A549 (cell line): Measurements from ENCODE around the gene FBXO3. TPM values are rescaled to one million over a fixed set of nuclear protein-coding genes. Genes with fewer than 3 reads are reported as not detected.
A peak's percentile ranks its signal among the peaks of the same experiment; 100 is the strongest.

Experiments used
- ATAC-seq, 2 experiments: fragments of 200-7000 bp in 1 of 2; fragments of >200 bp in 1 of 2; cut with Nextera tagmentation in 1 of 2; cut with Tn5 transposase in 1 of 2; 3 replicates each; pipeline versions ENCODE4 v1.8.0 to v1.9.1; 2018 to 2020; ENCODE audit warnings: mild to moderate bottlenecking in 1 of 2, moderate library complexity in 1 of 2
- CTCF ChIA-PET: fragments of 300-600 bp; sonication (Branson Sonifier 250); formaldehyde crosslinking; extraction: SDS; loops from one replicate; lab custom pipeline; 2021; ENCODE audit warnings: antibody characterized with exemption, inconsistent platforms; lab: Yijun Ruan, JAX
- POLR2A ChIA-PET: fragments of 350-600 bp; formaldehyde crosslinking; extraction: SDS; loops from one replicate; lab custom pipeline; 2021; ENCODE audit warnings: antibody characterized with exemption, inconsistent platforms; lab: Yijun Ruan, JAX
- DNase-seq, 2 experiments: peaks; one replicate each; pipeline versions ENCODE4 v3.0.0 to v3.0.0-alpha.2; 2011 to 2016; ENCODE audit warnings: low read depth in 1 of 2, low spot score in 1 of 2
- FAIRE-seq: peaks from 2 replicates; lab custom pipeline; 2011; peaks lifted over from hg19 to GRCh38; lab: Jason Lieb, UNC
- H3K27ac ChIP-seq, 2 experiments: fragments of >200 bp; sonication (Bioruptor Twin); formaldehyde crosslinking; 3 replicates each; pipeline ENCODE4 v1.5.1; 2016 to 2017
- H3K4me1 ChIP-seq: fragments of >200 bp; sonication (Bioruptor Twin); formaldehyde crosslinking; 3 replicates; pipeline ENCODE4 v1.6.1; 2016
- H3K4me2 ChIP-seq: fragments of >200 bp; sonication (Bioruptor Twin); formaldehyde crosslinking; 3 replicates; pipeline ENCODE4 v1.6.1; 2016
- H3K4me3 ChIP-seq: fragments of >200 bp; sonication (Bioruptor Twin); formaldehyde crosslinking; 3 replicates; pipeline ENCODE4 v1.5.1; 2016
- H3K9me3 ChIP-seq: fragments of >200 bp; sonication (Bioruptor Twin); formaldehyde crosslinking; 3 replicates; pipeline ENCODE4 v1.6.1; 2016
- BHLHE40 ChIP-seq: IDR thresholded peaks from 2 replicates; pipeline ENCODE4 v1.6.1; 2012; ENCODE audit warnings: low read depth, low read length, inconsistent platforms
- CBX2 ChIP-seq: fragments of 200-600 bp; sonication (generic); IDR thresholded peaks from 2 replicates; pipeline ENCODE4 v1.6.1; 2016; ENCODE audit warnings: low read depth, mild to moderate bottlenecking, borderline replicate concordance
- CEBPB ChIP-seq, 2 experiments: fragments of >200 bp in 1 of 2; sonication (Bioruptor Twin) in 1 of 2; formaldehyde crosslinking in 1 of 2; IDR thresholded peaks; 2 replicates each; pipeline ENCODE4 v1.6.1; 2012 to 2016
- CHD2 ChIP-seq: fragments of 150-350 bp; IDR thresholded peaks from 2 replicates; pipeline ENCODE4 v1.6.1; 2014; ENCODE audit warnings: low read length; ENCODE audit not compliant: partially characterized antibody
- CHD4 ChIP-seq: fragments of 200-600 bp; sonication (generic); IDR thresholded peaks from 2 replicates; pipeline ENCODE4 v1.6.1; 2016; ENCODE audit warnings: antibody characterized with exemption, mild to moderate bottlenecking, borderline replicate concordance
- CTCF ChIP-seq: fragments of >200 bp; sonication (Bioruptor Twin); formaldehyde crosslinking; IDR thresholded peaks from 3 replicates; pipeline ENCODE4 v1.5.1; 2016
- E2F6 ChIP-seq: IDR thresholded peaks from 2 replicates; pipeline ENCODE4 v1.6.1; 2012; ENCODE audit warnings: low read depth, borderline replicate concordance
- ELK1 ChIP-seq: fragments of 150-350 bp; IDR thresholded peaks from 2 replicates; pipeline ENCODE4 v1.6.1; 2014; ENCODE audit warnings: low read depth, mild to moderate bottlenecking, low read length
- EP300 ChIP-seq, 2 experiments: fragments of >200 bp; sonication (Bioruptor Twin); formaldehyde crosslinking; IDR thresholded peaks; 2 replicates in 1 of 2; 3 replicates in 1 of 2; pipeline ENCODE4 v1.6.1; 2016 to 2017
- ESRRA ChIP-seq: fragments of 150-350 bp; IDR thresholded peaks from 2 replicates; pipeline ENCODE4 v1.6.1; 2014; ENCODE audit warnings: mild to moderate bottlenecking, low read length, borderline replicate concordance
- FOSL2 ChIP-seq, 2 experiments: fragments of 450-650 bp in 1 of 2; fragments of >200 bp in 1 of 2; sonication (Bioruptor Twin) in 1 of 2; formaldehyde crosslinking; IDR thresholded peaks; 2 replicates each; pipeline versions ENCODE4 v1.5.0 to v1.6.1; 2016 to 2020; ENCODE audit warnings: mild to moderate bottlenecking in 1 of 2, moderate library complexity in 1 of 2
- FOXS1 ChIP-seq: fragments of 250-450 bp; sonication (Bioruptor Pico); IDR thresholded peaks from 2 replicates; pipeline ENCODE4 v1.5.0; 2020; ENCODE audit warnings: mild to moderate bottlenecking, moderate library complexity
- GATA3 ChIP-seq: IDR thresholded peaks from 2 replicates; pipeline ENCODE4 v1.6.1; 2012; ENCODE audit warnings: borderline replicate concordance
- HDAC2 ChIP-seq: fragments of 200-600 bp; sonication (generic); IDR thresholded peaks from 2 replicates; pipeline ENCODE4 v1.6.1; 2016
- HOXB13 ChIP-seq: fragments of 250-450 bp; sonication (Bioruptor Pico); IDR thresholded peaks from 2 replicates; pipeline ENCODE4 v1.5.0; 2020; ENCODE audit warnings: low read depth, mild to moderate bottlenecking, moderate library complexity
- HOXB5 ChIP-seq: fragments of 250-450 bp; sonication (Bioruptor Pico); IDR thresholded peaks from 2 replicates; pipeline ENCODE4 v1.5.0; 2020; ENCODE audit warnings: mild to moderate bottlenecking, moderate library complexity
- JUN ChIP-seq, 2 experiments: fragments of >200 bp; sonication (Bioruptor Twin); formaldehyde crosslinking; IDR thresholded peaks; 2 replicates in 1 of 2; 3 replicates in 1 of 2; pipeline ENCODE4 v1.6.1; 2016 to 2017
- JUNB ChIP-seq: fragments of >200 bp; sonication (Bioruptor Twin); formaldehyde crosslinking; IDR thresholded peaks from 2 replicates; pipeline ENCODE4 v1.6.1; 2016
- KDM5A ChIP-seq: fragments of 200-600 bp; sonication (generic); IDR thresholded peaks from 2 replicates; pipeline ENCODE4 v1.6.1; 2016; ENCODE audit warnings: antibody characterized with exemption, mild to moderate bottlenecking
- MAFK ChIP-seq: fragments of 450-650 bp; IDR thresholded peaks from 2 replicates; pipeline ENCODE4 v1.6.1; 2014; ENCODE audit not compliant: partially characterized antibody
- MAZ ChIP-seq: fragments of 150-350 bp; IDR thresholded peaks from 2 replicates; pipeline ENCODE4 v1.6.1; 2014; ENCODE audit warnings: antibody characterized with exemption, low read depth, low read length, borderline replicate concordance
- NR3C1 ChIP-seq: fragments of >200 bp; sonication (Bioruptor Twin); formaldehyde crosslinking; IDR thresholded peaks from 3 replicates; pipeline ENCODE4 v1.6.1; 2017
- PBX3 ChIP-seq: IDR thresholded peaks from 2 replicates; pipeline ENCODE4 v1.6.1; 2012
- POLR2AphosphoS2 ChIP-seq: conservative IDR thresholded peaks from 2 replicates; pipeline ENCODE4 v1.6.1; 2012; ENCODE audit warnings: low read length, improper control_type of control experiment, inconsistent platforms
- RAD21 ChIP-seq, 2 experiments: fragments of >200 bp in 1 of 2; sonication (Bioruptor Twin) in 1 of 2; formaldehyde crosslinking in 1 of 2; IDR thresholded peaks in 1 of 2; conservative IDR thresholded peaks in 1 of 2; 2 replicates in 1 of 2; 3 replicates in 1 of 2; pipeline ENCODE4 v1.6.1; 2012 to 2018; ENCODE audit warnings: inconsistent platforms in 1 of 2
- RARB ChIP-seq: fragments of 250-450 bp; sonication (Bioruptor Pico); IDR thresholded peaks from 2 replicates; pipeline ENCODE4 v1.8.0; 2021; ENCODE audit warnings: mild to moderate bottlenecking, moderate library complexity
- RCOR1 ChIP-seq: fragments of 150-350 bp; IDR thresholded peaks from 2 replicates; pipeline ENCODE4 v1.6.1; 2014; ENCODE audit warnings: antibody characterized with exemption, low read length, low read depth
- RFX5 ChIP-seq: fragments of 450-650 bp; IDR thresholded peaks from 2 replicates; pipeline ENCODE4 v1.7.1; 2014; ENCODE audit warnings: antibody characterized with exemption, mild to moderate bottlenecking, moderate library complexity
- USF2 ChIP-seq: fragments of 450-650 bp; IDR thresholded peaks from 2 replicates; pipeline ENCODE4 v1.6.1; 2014; ENCODE audit warnings: antibody characterized with exemption
- ZFP36 ChIP-seq: fragments of 450-650 bp; IDR thresholded peaks from 2 replicates; pipeline ENCODE4 v1.6.1; 2014; ENCODE audit warnings: borderline replicate concordance; ENCODE audit not compliant: partially characterized antibody
- WGBS: methylation state at CpG from one replicate; pipeline ENCODE4 v1.1.6; 2017; ENCODE audit errors: missing lambda C conversion rate; 5-methylcytosine and 5-hydroxymethylcytosine counted together
- polyA plus RNA-seq, 4 experiments: library from polyadenylated mRNA; depleted of rRNA in 3 of 4; stranded (reverse); fragments of >200 nt; fragmentation: RNase III in 1 of 4; extraction: RNeasy Plus Mini Kit Qiagen cat#74134 plus additional on column Dnase treatment in 1 of 4; gene quantifications; 2 replicates in 3 of 4; 3 replicates in 1 of 4; pipeline ENCODE4 v1.2.3, GENCODE V29; 2011 to 2017
- TF ChIP-seq, protein P1 (sequence below): fragments of 200-600 bp; sonication (generic); IDR thresholded peaks from 2 replicates; pipeline ENCODE4 v1.6.1; 2016; ENCODE audit warnings: antibody characterized with exemption, mild to moderate bottlenecking, moderate library complexity

FBXO3 gene
- polyA plus RNA-seq, 2 of the 4 experiments (the other 2 are of a cell fraction) = 22.5 to 42.6 TPM

GRCh38 chr11:33802194-33802950 is 28.1 kb upstream of the FBXO3 start:
- Histone ChIP-seq H3K4me1 (0 out of 3 replicates have a peak, but pooled peaks cover 5% of the 10 kb centered on the region), H3K4me3 (peak overlapping the region; percentile 40), H3K27ac (peak overlapping the region; percentile 34 to 76; a peak in 4 of 6 replicates), H3K4me2 (peak overlapping the region; percentile 91), H3K9me3 (no peaks in the 10 kb centered on the region)
- WGBS = 6% methylated on average over 18 of the region's 18 CpGs
- DNase-seq = peak; percentile 70 to 81
- ATAC-seq = peak; percentile 97 to 98
- peak; percentile 43 for FAIRE-seq
- POLR2A ChIA-PET = interaction anchor here (1.1 kb wide), 1 partner anchor 102 kb away, joined by 3 read pairs; the partner anchor contains the start of gene C11orf91
- CTCF ChIA-PET = interaction anchor here (0.7 to 2.3 kb wide), 5 partner anchors 12 to 635 kb away, joined by 3 to 13 read pairs (median 3); no protein-coding TSS in a partner anchor
- TF ChIP-seq MAZ = no peak
- no peak for TF ChIP-seq CHD2
- TF ChIP-seq, protein P1, sequence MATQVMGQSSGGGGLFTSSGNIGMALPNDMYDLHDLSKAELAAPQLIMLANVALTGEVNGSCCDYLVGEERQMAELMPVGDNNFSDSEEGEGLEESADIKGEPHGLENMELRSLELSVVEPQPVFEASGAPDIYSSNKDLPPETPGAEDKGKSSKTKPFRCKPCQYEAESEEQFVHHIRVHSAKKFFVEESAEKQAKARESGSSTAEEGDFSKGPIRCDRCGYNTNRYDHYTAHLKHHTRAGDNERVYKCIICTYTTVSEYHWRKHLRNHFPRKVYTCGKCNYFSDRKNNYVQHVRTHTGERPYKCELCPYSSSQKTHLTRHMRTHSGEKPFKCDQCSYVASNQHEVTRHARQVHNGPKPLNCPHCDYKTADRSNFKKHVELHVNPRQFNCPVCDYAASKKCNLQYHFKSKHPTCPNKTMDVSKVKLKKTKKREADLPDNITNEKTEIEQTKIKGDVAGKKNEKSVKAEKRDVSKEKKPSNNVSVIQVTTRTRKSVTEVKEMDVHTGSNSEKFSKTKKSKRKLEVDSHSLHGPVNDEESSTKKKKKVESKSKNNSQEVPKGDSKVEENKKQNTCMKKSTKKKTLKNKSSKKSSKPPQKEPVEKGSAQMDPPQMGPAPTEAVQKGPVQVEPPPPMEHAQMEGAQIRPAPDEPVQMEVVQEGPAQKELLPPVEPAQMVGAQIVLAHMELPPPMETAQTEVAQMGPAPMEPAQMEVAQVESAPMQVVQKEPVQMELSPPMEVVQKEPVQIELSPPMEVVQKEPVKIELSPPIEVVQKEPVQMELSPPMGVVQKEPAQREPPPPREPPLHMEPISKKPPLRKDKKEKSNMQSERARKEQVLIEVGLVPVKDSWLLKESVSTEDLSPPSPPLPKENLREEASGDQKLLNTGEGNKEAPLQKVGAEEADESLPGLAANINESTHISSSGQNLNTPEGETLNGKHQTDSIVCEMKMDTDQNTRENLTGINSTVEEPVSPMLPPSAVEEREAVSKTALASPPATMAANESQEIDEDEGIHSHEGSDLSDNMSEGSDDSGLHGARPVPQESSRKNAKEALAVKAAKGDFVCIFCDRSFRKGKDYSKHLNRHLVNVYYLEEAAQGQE = no peak
- TF ChIP-seq ELK1 = no peak
- no peak for TF ChIP-seq CBX2
- TF ChIP-seq FOSL2 (IDR thresholded peaks at IDR 0.05) = no peak
- peak; percentile 46 for TF ChIP-seq FOSL2 (CRISPR knock-in tag; IDR thresholded peaks at IDR 0.05)
- no peak for TF ChIP-seq CHD4
- peak; percentile 76 for TF ChIP-seq PBX3
- no peak for TF ChIP-seq ZFP36
- TF ChIP-seq HOXB13 (CRISPR knock-in tag) = no peak
- no peak for TF ChIP-seq EP300 (IDR thresholded peaks at IDR 0.05)
- no peak for TF ChIP-seq KDM5A
- TF ChIP-seq MAFK = no peak
- no peak for TF ChIP-seq RARB
- peak; percentile 84 for TF ChIP-seq E2F6
- peak; percentile 58; the same call in 1 of the 2 replicates for TF ChIP-seq RFX5
- no peak for TF ChIP-seq HDAC2
- peak; percentile 25 to 71; a peak in 3 of 4 replicates for TF ChIP-seq CEBPB (IDR thresholded peaks at IDR 0.05)
- no peak for TF ChIP-seq NR3C1
- no peak for TF ChIP-seq CTCF
- TF ChIP-seq POLR2AphosphoS2 = no peak
- TF ChIP-seq JUN (IDR thresholded peaks at IDR 0.05) = no peak
- TF ChIP-seq RAD21 (conservative IDR thresholded peaks at IDR 0.05 in 1 of 2, IDR thresholded peaks at IDR 0.05 in 1 of 2) = no peak; a peak in 1 of 5 replicates
- no peak for TF ChIP-seq USF2
- TF ChIP-seq JUNB = no peak
- TF ChIP-seq RCOR1 = no peak
- 0 out of 2 replicates have a peak, but pooled peaks have one; percentile 44 for TF ChIP-seq GATA3
- no peak for TF ChIP-seq ESRRA
- no peak for TF ChIP-seq FOXS1 (CRISPR knock-in tag)
- TF ChIP-seq BHLHE40 = no peak
- TF ChIP-seq HOXB5 (CRISPR knock-in tag) = no peak
